Activated CD4-positive, CD25-positive, alpha-beta regulatory T cell (primary cell): Measurements from ENCODE around the gene NSF.
"Not testable (repeated sequence)": the region's sequence is repeated elsewhere in the genome, so short reads cannot be mapped to it uniquely, and the experiment has no call there.

Experiments used
- DNase-seq, 4 experiments: peaks; one replicate each; lab custom pipeline; 2025; lab: John Stamatoyannopoulos, UW

Gene NSF

DNA sequence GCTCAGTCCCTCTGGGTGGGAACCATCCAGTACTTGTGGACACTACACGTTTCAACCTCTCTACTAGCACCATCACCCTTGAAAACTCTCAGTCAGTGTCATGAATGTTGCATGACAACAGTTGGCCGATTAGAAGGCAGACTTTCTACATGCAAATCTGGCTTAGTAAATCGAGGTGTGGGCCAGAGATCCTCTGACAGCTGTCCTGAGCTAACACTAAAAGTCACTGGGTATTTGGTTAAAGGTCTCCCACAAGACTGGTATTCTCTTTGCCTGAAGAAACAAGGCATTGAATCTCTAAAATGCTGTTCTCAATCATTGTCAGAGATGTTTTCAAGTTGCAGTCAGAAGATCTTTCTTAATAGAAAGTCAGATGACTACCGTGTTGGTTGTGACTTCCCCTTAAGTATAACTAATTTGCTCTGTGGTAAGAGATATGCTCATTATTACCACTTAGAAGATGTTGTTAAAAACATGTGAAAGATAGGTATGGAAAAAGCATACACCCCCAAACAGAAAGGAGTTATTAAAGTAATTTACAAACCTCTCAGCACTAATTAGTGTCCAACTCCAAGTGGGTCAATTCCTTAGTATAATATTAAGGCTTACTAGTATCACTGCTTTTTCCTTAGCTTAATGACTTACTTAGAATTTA lies 165.7 kb downstream of the NSF start:
- no peak for DNase-seq

DNA sequence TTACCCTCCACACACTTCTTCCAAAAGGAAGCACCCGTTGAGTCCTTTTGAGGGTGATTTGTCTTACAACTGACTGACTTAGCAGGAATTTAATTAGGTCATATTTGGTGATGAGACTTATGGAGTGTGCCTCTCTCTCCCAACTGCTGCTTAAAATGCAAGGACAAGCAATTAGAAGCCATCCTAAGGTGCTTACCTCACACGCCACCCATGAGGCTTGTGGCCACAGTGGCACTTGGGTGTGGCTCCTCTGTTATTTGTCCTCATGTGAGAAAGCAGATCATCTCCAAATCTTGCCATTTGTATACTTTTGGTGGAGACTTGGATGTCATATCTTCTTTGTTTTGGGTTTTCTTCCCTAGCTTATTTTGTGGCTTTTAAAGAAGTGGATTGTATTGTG lies 166.4 kb downstream of the NSF start:
- no peak for DNase-seq

DNA sequence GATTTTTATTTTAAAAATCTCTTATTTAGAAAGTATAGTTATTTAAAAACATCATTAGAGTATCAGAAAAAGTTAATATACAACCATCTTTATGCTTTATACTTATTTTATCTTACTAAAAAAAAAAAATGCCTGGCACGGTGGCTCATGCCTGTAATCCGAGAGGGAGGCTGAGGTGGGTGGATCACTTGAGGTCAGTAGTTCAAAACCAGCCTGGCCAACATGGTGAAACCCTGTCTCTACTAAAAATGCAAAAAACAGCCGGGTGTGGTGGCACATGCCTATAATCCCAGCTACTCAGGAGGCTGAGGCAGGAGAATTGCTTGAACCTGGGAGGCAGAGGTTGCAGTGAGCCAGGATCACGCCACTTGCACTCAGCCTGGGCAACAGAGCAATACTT lies 167.1 kb downstream of the NSF start:
- DNase-seq, result not testable (repeated sequence)

DNA sequence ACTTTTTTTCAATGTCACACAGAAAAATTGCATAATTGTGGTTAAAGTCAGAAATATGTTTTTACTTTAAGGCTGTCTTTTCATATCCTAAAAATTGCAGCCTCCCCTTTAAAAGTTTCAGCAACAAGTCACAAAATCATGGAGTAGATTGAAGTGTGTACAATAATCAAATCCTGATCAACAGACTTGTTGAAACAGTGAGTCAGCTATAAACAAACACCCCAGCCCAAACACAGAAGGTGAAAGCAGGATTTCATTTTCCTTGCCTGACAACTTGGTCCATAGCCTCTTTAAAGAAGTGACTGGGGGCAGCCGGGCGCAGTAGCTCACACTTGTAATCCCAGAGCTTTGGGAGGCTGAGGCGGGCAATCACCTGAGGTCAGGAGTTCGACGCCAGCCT lies 168.1 kb downstream of the NSF start:
- DNase-seq, result no peak

- DNase-seq, result no peak
These were observed 168.7 kb downstream of the NSF start for GRCh38 chr17:46759141-46759540.

DNA sequence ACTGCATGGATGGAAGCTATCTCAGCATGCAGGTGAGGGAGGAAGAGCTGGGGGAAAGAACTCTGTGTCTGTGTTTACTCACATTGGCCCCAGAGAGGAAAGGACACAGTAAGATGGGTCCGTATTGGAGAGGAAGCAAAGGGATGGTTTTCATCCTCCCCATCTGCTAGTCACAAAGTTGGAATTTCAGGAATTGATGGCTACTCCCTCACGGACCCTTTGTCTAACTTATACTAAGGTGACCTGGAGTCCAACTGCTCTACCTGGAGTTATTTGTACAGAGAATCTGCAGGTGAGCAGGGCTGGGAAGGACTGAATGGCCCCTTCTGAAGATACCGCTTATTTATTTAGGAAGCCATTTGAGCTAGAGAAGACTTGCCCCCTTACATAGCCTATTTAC lies 172.9 kb downstream of the NSF start:
- no peak for DNase-seq

GRCh38 chr17:46764000-46764708 lies 173.7 kb downstream of the NSF start:
- no peak for DNase-seq

GRCh38 chr17:46764709-46765401 lies 174.4 kb downstream of the NSF start:
- no peak for DNase-seq

DNA sequence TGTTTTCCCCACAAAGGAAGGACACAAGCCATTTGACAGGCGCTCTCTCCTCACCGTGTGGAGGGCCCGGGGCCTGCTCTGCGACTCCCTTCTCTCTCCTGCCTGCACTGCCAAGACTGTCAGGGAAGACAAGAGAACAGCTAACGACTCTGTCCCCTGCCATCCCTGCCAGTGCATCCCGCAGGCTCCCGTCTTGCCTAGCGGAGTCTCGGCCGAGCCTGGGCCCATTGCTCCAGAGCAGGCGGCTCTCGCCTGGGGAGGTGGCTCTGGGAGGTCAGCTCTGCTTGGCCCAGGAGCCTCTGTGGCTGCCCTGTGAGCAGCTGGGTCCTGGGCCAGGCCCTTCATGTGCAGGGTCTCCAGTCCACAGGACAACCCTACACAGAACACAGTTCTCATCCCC lies 175.0 kb downstream of the NSF start:
- no peak for DNase-seq

DNA sequence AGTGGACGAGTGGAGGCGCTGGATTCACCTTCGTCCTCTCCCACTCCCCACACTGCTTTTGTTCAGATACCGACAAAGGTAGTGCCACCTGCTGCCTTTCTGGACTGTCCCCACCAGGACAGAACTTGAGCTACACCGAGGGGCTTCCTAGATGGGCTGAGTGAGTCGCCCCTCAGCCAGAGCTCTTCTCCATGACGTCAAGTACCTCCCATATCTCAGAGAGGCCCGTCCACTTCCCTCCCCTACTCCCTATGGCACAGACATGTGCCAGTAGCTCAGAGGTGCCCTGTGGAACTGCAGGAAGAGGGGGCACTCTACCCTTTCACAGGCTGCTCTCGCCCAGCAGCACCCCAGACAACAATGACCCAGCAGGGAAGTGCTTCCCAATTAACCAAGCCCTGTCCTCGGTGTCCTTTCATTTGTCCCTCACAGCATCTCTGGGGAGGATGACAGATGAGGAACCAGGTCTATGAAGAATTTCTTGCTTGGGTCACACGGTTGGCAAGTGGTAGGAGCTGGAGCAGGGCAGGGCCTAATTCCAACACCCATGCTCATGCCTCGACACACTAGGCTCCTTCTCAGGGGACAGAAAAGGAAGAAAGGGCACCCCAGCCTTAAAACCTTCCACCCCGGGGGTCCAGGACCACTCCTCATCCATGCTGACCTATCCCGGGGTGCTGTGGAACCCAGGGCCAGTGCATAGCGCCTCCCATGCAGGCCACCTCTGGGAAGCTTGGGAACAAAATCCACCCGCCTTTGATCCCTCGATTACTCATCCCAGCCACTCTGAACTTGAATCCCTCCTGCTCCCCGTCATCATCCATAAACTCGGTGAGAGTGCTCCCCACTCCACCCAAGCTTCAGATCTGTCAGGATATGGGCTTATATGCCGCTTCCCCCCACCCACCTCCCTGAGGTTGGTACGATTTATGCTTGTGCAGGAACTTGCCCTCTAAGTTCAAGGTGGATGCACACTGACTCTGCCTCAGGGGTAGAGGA lies 176.3 kb downstream of the NSF start:
- no peak for DNase-seq

DNA sequence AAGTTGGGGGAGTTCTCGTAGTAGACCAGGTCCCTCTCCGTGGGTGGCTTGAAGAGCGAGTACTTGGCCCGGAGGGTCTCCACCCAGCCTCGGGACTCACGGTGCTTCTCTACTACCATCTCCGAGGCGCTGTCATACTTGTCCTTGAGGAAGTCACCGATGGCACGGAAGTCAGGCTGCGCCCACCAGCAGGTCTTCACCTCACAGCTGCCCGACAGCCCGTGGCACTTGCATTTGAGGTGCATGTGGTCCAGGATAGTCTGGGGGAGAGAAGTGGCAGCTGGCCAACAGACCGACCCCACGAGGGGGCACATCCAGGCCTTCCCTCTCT lies 178.0 kb downstream of the NSF start:
- no peak for DNase-seq

- not testable (repeated sequence) for DNase-seq
These were observed 178.4 kb downstream of the NSF start for GRCh38 chr17:46768896-46769295.

DNA sequence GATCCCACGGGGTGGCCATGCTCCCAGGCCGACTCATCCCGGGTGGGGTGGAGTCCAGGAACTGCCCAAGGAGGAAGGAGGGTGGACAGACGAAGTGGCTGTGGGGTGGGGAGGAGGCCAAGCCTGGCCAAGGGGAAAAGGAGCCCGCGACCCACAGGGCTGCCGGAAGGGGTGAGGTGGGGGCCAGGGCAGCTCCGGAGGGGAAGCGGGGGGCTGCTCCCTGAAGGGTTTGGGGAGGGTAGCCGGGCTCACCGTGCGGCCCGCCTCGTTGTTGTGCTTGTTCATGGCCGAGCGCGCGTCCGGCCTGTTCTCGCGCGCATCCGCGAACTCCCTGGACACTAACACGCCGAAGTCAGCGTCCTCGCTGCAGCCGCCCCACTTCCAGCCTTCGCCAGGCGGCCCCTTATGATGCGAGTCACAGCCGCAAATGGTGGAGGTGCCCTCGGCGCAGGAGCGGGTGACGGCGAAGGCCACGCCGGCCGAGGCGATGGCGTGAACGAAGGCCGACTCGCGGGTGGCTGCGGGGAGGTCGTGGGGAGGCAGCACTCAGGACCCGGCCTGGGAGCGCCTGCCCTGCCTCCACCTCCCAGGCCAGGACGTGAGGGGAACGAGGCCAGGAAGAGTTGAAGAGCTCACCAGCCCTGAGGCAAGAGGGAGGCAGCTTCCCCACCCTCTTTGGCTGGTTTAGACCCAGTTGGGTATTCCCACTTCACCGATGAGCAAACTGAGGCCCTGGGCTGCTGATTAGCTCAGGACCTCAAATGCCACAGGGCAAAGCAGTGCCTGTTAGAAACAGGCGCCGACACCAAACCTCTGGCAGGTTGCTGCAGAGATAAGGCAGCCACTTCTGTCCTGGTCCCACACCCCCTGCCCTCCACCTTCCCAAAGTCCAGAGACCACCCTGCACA lies 179.3 kb downstream of the NSF start:
- DNase-seq, result no peak

DNA sequence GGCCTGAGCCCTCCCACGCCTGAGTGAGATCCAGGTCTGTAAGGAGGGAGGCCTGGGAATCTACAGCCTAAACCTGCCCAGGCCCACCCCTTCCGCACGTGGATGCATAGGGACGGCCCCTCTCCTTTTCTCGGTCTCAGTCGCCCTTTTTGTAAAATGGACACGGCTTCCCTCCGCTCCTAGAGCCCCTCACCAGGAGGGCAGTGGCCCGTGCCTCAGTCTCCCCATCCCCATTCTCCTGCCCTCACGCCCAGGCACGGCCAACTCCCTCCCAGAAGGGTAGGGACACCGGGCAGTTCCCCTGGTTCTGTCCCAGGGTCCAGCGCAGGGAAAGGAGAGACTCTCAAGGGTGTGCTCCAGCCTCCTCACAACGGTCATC lies 180.0 kb downstream of the NSF start:
- no peak for DNase-seq

DNA sequence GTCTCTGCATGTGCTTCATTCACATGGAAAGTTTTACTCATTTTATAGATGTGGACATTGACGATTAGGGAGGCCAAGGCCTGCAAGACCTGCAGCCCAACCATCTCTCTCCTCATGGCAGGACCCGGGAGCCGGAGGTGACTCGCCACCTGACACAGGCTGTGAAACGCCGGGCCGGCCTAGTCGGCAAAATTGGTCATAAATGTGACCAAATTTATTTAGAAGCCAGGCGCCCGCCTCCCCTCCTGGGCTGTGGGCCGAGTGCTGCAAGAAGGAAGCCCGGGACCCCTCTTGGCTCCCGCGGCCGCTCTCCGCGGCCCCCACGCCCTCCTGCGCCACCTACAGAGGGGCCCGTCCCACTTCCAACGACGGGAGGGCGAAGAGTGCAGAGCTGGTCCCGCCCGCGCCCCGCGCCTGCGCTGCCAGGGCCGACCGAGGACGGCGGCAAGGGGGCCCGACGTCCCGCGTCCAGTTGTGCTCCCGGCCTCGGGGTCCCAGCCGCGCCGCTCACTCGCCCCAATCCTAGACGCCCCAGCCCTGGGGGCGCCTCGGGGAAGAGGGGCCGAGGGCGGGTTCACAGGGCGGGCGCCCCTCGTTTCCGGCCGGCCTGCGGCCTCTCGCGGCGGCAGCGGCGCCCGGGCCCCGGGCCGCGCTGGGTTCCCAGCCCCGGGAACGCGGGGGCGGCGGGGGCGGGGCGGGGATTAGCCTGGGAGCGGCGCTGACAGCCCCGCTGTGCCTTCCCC lies 180.5 kb downstream of the NSF start:
- no peak for DNase-seq

- no peak for DNase-seq
These were observed 181.3 kb downstream of the NSF start for GRCh38 chr17:46771561-46772474.

- DNase-seq, result no peak
These were observed 182.2 kb downstream of the NSF start for GRCh38 chr17:46772475-46773220.

DNA sequence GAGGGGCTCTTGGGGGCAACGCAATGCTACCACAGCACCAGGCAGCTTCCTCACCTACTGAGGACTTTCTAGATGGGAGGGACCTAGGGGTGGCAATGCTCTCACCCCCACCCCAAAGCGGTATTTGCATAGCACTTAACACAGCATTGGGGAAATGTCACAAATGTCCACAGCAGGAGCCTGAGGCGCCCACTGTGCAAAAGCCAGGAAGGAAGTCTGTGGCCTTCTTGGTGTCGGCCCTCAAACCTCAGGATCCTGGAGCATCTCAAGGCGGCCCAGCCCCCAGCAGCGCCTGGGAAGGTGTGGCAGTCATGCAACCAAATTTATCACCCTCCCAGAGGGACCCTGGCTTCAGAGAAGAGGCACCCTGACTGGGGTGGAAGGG lies 182.7 kb downstream of the NSF start:
- no peak for DNase-seq

GRCh38 chr17:46773676-46774075 lies 183.2 kb downstream of the NSF start:
- no peak for DNase-seq
